Activated CD8-positive, alpha-beta memory T cell treated with anti-CD3 and anti-CD28 coated beads for 4 hours (primary cell): ENCODE measurements around the gene NFILZ.

Source experiments
- DNase-seq, 2 donors: peaks; one replicate each; pipeline ENCODE4 v3.0.0-alpha.2; 2020; ENCODE audit warnings: low read depth in 2 of 2

The NFILZ gene, protein sequence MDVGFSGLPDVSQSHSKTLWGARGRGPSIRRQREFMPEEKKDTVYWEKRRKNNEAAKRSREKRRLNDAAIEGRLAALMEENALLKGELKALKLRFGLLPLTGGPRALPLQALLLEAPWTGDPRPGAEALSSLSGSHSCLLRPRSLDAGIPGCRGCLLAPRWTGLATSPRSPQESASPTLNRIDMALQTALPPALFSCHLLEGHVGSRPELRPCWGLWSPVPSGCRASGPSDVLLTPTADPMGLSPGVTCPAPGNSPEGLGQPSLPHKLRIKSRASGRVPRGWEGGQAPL

GRCh38 chr19:8629996-8630683 is at the start of gene NFILZ:
NFILZ (plus strand) TSS chr19:8630633; CDS start chr19:8676766, 46,133 bp downstream.
- DNase-seq = no peak

GRCh38 chr19:8580710-8581281 is 49.6 kb upstream of the NFILZ start:
- peak; percentile 67 to 71 for DNase-seq

- DNase-seq = no peak
Measured at GRCh38 chr19:8584965-8585893, 45.2 kb upstream of the NFILZ start.

DNA sequence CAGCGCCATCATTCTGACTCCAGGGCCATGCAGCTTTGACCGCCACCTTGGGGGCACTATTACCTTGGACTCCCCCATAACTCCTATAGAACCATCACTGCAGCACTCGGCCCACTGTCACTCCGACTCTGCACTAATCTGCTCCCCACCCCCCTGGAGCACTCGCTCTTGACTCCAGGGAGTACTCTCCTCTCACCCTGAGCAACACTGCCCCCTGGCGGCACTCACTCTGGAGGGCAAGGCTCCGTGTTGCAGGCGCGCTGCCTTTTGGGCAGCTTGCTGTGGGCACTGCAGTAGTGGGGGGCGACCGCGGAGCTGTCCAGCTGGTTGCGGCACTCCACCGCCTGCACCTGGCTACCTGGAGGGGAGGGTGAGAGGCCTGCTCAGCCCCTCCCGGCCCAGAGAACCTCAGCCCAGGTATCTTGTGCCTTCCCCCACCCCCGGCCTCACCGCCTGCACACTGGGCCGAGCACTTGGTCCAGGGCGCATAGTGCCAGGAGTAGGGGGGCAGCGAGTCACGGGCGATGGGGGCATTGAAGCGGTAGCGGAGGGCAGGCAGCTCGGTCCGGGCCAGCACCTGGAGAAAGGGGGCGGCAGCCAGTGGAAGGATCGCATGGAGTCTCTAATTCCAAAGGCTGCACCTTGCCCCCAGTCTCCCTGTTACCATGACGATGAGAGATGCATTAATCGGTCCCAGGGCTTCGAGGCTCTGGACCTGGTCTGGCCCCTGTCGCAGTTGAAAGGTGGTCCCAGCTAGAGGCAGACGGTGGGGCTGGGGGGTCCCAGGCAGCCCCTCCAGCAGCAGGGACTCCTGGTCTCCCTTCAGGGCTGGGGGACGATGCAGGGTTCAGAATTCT is 44.3 kb upstream of the NFILZ start:
- no peak for DNase-seq

DNA sequence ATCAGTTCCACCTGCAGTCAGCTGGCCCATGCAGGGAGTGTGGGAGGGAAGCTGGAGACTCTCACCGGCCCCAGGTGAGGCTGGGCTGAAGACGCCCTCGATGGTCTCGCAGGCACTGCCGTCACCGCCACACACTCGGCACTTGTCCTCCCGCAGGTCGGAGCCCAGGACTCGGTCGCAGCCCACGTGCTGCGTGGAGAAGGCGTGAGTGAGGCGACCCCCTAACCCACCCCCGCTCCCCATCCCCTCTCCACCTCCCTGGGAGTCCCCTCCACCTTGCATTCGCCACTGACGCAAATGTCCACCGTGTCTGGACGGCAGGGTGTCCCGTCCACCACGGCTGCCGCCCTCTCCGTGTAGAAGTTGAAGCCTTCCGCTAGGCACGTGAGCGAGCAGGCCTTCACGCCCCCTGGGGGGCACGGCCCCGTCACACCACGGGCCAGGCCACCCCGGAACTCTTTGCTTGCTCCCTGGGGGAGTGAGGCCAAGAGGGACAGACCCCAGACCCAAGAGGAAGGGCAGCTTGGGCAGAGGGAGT is 41.2 kb upstream of the NFILZ start:
- DNase-seq = no peak

- DNase-seq = peak; percentile 79 to 90
Measured at GRCh38 chr19:8592231-8593009, 38.0 kb upstream of the NFILZ start.

- no peak for DNase-seq
Measured at GRCh38 chr19:8593931-8594330, 36.5 kb upstream of the NFILZ start.

GRCh38 chr19:8595651-8596050 is 34.8 kb upstream of the NFILZ start:
- no peak for DNase-seq

DNA sequence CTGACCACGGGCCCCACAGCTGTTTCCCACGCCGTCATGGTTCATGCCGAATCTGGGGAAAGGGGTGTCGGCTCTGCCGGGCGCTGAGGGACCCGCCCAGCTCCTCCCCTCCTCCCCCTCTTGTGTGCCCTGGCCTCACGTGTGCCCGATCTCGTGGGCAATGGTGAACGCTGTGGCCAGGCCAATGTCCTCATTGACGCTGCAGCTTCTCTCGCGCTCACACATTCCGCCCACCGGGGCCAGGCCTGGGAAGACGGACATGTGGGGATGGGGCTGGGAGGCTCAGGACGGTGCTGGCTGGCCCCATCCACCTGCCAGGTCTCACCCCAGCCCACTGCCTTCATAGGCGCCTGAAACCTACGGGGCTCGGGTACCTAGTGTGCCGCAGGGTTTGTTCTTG is 34.3 kb upstream of the NFILZ start:
- no peak for DNase-seq

GRCh38 chr19:8600064-8600463 is 30.4 kb upstream of the NFILZ start:
- no peak for DNase-seq

DNA sequence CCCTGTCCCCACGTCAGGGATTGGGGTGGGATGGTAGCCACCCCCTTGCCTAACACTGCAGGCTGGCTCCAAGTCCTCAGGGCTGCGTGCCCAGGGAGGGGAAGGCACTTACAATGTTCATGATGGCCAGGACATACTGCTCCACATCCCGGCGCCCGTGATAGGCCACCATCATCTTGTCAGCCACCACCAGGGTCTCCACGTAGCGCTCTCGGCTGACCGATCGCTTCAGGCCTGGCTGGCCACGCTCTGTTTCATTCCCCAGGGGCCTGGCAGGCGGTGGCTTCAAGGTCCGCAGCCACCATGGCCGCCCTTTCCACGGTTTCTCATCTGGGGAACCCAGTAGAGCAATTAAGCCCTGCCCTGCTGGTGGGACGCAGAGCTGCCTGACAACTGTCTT is 29.6 kb upstream of the NFILZ start:
- no peak for DNase-seq

DNA sequence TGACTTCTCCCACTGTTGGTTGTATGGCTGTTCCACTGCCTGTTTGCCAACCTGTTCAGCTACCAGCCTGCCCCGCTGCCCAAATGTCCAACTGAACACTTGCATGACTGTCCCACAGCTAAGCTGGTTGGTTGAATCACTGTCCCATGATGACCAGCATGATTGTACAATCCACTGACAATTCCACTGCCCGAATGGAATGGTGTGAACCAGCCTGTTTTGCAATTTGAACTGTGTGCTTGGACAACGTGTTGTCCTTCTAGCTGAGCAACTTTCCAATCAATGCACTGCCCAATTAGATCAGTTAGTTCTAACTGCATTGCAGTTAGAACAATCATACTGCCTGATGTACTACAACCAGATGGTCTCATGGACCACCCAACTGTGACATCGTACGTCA is 28.6 kb upstream of the NFILZ start:
- DNase-seq = no peak

GRCh38 chr19:8605514-8605913 is 24.9 kb upstream of the NFILZ start:
- DNase-seq = no peak

GRCh38 chr19:8607386-8607785 is 23.0 kb upstream of the NFILZ start:
- no peak for DNase-seq

- no peak for DNase-seq
Measured at GRCh38 chr19:8608941-8609278, 21.5 kb upstream of the NFILZ start.

DNA sequence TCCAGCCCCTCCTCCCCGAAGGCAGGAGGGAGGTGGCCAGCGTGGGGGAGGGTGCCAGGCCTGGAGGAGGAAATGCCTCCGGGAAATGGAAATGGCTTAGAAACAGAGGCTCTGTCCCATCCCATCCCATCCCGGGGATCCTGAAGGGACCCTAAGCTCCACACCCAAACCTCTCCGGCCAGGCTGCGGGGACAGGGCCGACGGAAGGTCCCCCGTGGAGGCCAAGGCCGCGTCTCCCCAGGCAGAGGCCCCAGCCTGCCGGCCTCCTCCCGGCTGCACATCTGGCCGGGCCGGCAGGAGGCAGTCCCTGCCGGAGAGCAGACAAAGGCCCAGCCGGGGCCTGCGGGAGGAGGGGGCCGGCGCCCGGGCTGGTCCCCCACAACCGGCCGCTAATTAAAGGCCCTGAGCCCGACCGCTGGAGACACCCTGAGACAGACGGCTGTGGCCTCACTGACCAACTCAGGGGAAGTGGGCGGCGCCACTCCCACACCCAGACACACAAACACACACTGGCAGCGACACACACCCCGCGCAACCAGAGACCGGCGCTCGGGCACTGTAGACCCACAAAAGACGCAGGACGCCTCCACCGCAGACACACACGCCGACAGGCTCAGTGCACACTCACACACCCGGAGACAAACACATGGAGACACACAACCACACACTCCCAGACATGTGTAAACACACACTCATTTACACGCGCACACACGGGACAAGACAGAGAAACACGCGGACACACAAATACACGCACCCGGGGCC is 21.0 kb upstream of the NFILZ start:
- no peak for DNase-seq

- no peak for DNase-seq
Measured at GRCh38 chr19:8610041-8610935, 20.1 kb upstream of the NFILZ start, which contains the start of gene ADAMTS10. ADAMTS10 (minus strand) TSS chr19:8610715; CDS start chr19:8605710, 5,005 bp downstream.

DNA sequence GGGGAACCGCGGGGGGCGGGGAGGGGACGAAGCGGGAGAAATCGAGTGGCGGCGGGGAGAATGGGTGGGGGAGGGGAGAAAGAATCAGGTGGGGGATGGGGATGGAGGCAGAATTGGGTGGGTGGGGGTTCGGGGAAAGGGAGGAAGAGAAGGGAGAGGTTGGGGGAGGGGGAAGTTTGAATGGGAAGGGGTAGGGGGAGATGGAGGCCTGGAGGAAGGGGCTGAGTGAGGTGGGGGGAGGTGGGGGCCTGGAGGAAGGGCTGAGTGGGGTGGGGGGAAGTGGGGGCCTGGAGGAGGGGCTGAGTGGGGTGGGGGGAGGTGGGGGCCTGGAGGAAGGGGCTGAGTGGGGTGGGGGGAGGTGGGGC is 19.5 kb upstream of the NFILZ start:
- DNase-seq = no peak
